KOPT-K1 (cell line): ENCODE measurements around the gene LAIR1.
"Not testable (repeated sequence)": the region's sequence is repeated elsewhere in the genome, so short reads cannot be mapped to it uniquely, and the experiment has no call there.

ENCODE experiments used
- H3K27ac ChIP-seq: fragments of 200-600 bp; sonication (generic); 2 replicates; pipeline ENCODE4 v1.5.1; 2016; ENCODE audit warnings: antibody characterized with exemption, mild to moderate bottlenecking, low read depth, low read length; ENCODE audit not compliant: poor library complexity, severe bottlenecking
- H3K36me3 ChIP-seq: fragments of 200-600 bp; sonication (generic); 2 replicates; pipeline ENCODE4 v1.5.1; 2017; ENCODE audit warnings: antibody characterized with exemption, mild to moderate bottlenecking, low read length, moderate library complexity; ENCODE audit not compliant: insufficient read depth
- H3K9me3 ChIP-seq: fragments of 200-600 bp; sonication (generic); 2 replicates; pipeline ENCODE4 v1.5.1; 2017; ENCODE audit warnings: antibody characterized with exemption, low read length, mild to moderate bottlenecking; ENCODE audit not compliant: insufficient read depth, poor library complexity, severe bottlenecking

Gene LAIR1

GRCh38 chr19:54369082-54369687 is 4.5 kb upstream of the LAIR1 start:
- H3K27ac ChIP-seq, result peak overlapping the region; percentile 99

GRCh38 chr19:54366811-54367210 is 2.1 kb upstream of the LAIR1 start:
- Histone ChIP-seq H3K36me3 (peaks cover 17% of the 10 kb centered on the region), H3K27ac (peak overlapping the region; percentile 90), H3K9me3 (no peaks in the 10 kb centered on the region)

More at GRCh38 chr19:54369082-54369687, 4.5 kb upstream of the LAIR1 start:
- Histone ChIP-seq H3K36me3 (no peaks in the 10 kb centered on the region; the same call in 1 of the 2 replicates), H3K9me3 (no peaks in the 10 kb centered on the region)

GRCh38 chr19:54365798-54366197 is 1.1 kb upstream of the LAIR1 start:
- H3K27ac ChIP-seq, result peak overlapping the region; percentile 90
- H3K9me3 ChIP-seq, result not testable (repeated sequence)
- peaks cover 23% of the 10 kb centered on the region for H3K36me3 ChIP-seq

- H3K36me3 ChIP-seq, result peaks cover 43% of the 10 kb centered on the region
- H3K9me3 ChIP-seq, result not testable (repeated sequence)
- H3K27ac ChIP-seq, result peak overlapping the region; percentile 90
Observed at GRCh38 chr19:54361680-54362422, 2.9 kb downstream of the LAIR1 start.

- not testable (repeated sequence) for H3K27ac ChIP-seq, H3K9me3 ChIP-seq
- peaks cover 68% of the 10 kb centered on the region for H3K36me3 ChIP-seq
Observed at GRCh38 chr19:54359149-54359820, 5.4 kb downstream of the LAIR1 start.

- Histone ChIP-seq H3K9me3 (no peaks in the 10 kb centered on the region), H3K27ac (no peak overlapping the region)
Observed at GRCh38 chr19:54357381-54357780, 7.3 kb downstream of the LAIR1 start.

GRCh38 chr19:54356444-54357056 is 8.2 kb downstream of the LAIR1 start:
- H3K9me3 ChIP-seq, result no peaks in the 10 kb centered on the region
- H3K36me3 ChIP-seq, result peaks cover 58% of the 10 kb centered on the region
- H3K27ac ChIP-seq, result no peak overlapping the region

More at GRCh38 chr19:54357381-54357780, 7.3 kb downstream of the LAIR1 start:
- H3K36me3 ChIP-seq, result peaks cover 62% of the 10 kb centered on the region

- Histone ChIP-seq H3K27ac (no peak overlapping the region), H3K9me3 (no peaks in the 10 kb centered on the region), H3K36me3 (peaks cover 51% of the 10 kb centered on the region)
Observed at GRCh38 chr19:54355675-54356074, 9.1 kb downstream of the LAIR1 start.

GRCh38 chr19:54354761-54355160 is 10.0 kb downstream of the LAIR1 start:
- no peaks in the 10 kb centered on the region for H3K9me3 ChIP-seq
- H3K36me3 ChIP-seq, result peaks cover 45% of the 10 kb centered on the region
- H3K27ac ChIP-seq, result no peak overlapping the region

- H3K27ac ChIP-seq, result no peak overlapping the region
- H3K36me3 ChIP-seq, result peaks cover 39% of the 10 kb centered on the region
- H3K9me3 ChIP-seq, result no peaks in the 10 kb centered on the region
Observed at GRCh38 chr19:54352546-54352945, 12.2 kb downstream of the LAIR1 start.

GRCh38 chr19:54352041-54352440 is 12.7 kb downstream of the LAIR1 start:
- no peaks in the 10 kb centered on the region for H3K9me3 ChIP-seq
- H3K36me3 ChIP-seq, result peaks cover 34% of the 10 kb centered on the region
- H3K27ac ChIP-seq, result no peak overlapping the region

- Histone ChIP-seq H3K9me3 (no peaks in the 10 kb centered on the region), H3K36me3 (peaks cover 28% of the 10 kb centered on the region), H3K27ac (no peak overlapping the region)
Observed at GRCh38 chr19:54351474-54351873, 13.3 kb downstream of the LAIR1 start.

- H3K9me3 ChIP-seq, result no peaks in the 10 kb centered on the region
- H3K36me3 ChIP-seq, result no peaks in the 10 kb centered on the region
- H3K27ac ChIP-seq, result no peak overlapping the region
Observed at GRCh38 chr19:54345938-54346386, 18.8 kb downstream of the LAIR1 start.

- H3K9me3 ChIP-seq, result no peaks in the 10 kb centered on the region
- no peaks in the 10 kb centered on the region for H3K36me3 ChIP-seq
- H3K27ac ChIP-seq, result no peak overlapping the region
Observed at GRCh38 chr19:54343868-54344267, 20.9 kb downstream of the LAIR1 start.

- H3K9me3 ChIP-seq, result no peaks in the 10 kb centered on the region
- no peaks in the 10 kb centered on the region for H3K36me3 ChIP-seq
- no peak overlapping the region for H3K27ac ChIP-seq
Observed at GRCh38 chr19:54341295-54341694, 23.4 kb downstream of the LAIR1 start.
